ENCODE results near the gene TTLL5. TPM values are rescaled to one million over a fixed set of nuclear protein-coding genes. Genes with fewer than 3 reads are reported as not detected.

Gene TTLL5
- total and polyA plus RNA-seq, 2 of the 13 experiments (the other 11 are each of a cell fraction or from before 2014, with no cell fraction given) = 11.8 to 18.8 TPM

DNA sequence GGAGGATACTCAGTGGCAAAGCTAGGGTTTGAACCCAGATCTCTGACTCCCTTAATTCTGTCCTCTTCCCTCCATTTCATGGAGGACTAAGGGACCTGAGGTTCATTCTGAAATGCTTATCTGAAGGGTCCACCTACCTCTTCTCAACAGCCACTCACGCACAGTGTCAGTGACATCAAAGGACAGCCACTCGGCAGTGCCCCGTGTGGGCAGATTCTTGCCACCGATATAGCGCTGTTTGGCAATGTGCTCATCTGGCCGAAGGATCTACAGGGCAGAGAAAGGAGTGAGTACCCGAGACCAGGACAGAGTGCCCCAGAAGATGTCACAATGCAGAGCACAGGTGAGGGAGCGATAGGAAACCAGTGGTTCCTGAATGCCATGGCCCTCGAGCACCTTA, 309.9 kb downstream of the TTLL5 start:
- in situ Hi-C loops (cut with HindIII; ENCODE audit: extremely low pct_ligation_motif_present, low pct_unique_long_range_greater_than_20kb) = no loop called here
- ChIA-PET POLR2A (no interaction called here), CTCF (ENCODE audit: low intra/inter-chr PET ratio, low total read pairs) (no interaction called here)
- Histone ChIP-seq H3K4me1 (ENCODE audit: insufficient read depth, low read length) (no peaks in the 10 kb centered on the region), H3K9ac (ENCODE audit: insufficient read depth, low read depth, low read length) (no peak overlapping the region), H3K9me3 (ENCODE audit: low read length) (no peaks in the 10 kb centered on the region), H2AFZ (ENCODE audit: low read length) (no peak overlapping the region), H3K4me3 (replicated peaks in 1 of 3; ENCODE audit: insufficient read depth in 1 of 3, low read depth in 2 of 3, low read length in 3 of 3) (no peak overlapping the region), H3K36me3 (replicated peaks in 1 of 2; ENCODE audit: control insufficient read depth in 1 of 2, insufficient read depth in 2 of 2, low read length in 2 of 2) (no peaks in the 10 kb centered on the region), H3K27me3 (ENCODE audit: control insufficient read depth in 1 of 2, insufficient read depth in 2 of 2, low read length in 2 of 2) (no peaks in the 10 kb centered on the region), H3K27ac (ENCODE audit: extremely low read length, insufficient read depth, low read length) (no peak overlapping the region), H3K79me2 (ENCODE audit: insufficient read depth, low read length) (no peaks in the 10 kb centered on the region), H4K20me1 (ENCODE audit: insufficient read depth, low read length) (no peaks in the 10 kb centered on the region), H3K4me2 (ENCODE audit: low read depth, low read length) (no peak overlapping the region)
- 89% methylated on average over 9 of the region's 9 CpGs for WGBS (ENCODE audit: low lambda C conversion rate)
- DNase-seq (ENCODE audit: low spot score) (no peak), ATAC-seq (no peak), FAIRE-seq (no peak)
- no TSS peak for BruUV-seq (replicated peaks)
- no peak for TF ChIP-seq SP1 (IDR thresholded peaks at IDR 0.05)
- no peak for TF ChIP-seq SP1 (CRISPR knock-in tag; IDR thresholded peaks at IDR 0.05)
- intact Hi-C loops (cut with micrococcal nuclease; ENCODE audit: unreplicated experiment) = no loop called here

DNA sequence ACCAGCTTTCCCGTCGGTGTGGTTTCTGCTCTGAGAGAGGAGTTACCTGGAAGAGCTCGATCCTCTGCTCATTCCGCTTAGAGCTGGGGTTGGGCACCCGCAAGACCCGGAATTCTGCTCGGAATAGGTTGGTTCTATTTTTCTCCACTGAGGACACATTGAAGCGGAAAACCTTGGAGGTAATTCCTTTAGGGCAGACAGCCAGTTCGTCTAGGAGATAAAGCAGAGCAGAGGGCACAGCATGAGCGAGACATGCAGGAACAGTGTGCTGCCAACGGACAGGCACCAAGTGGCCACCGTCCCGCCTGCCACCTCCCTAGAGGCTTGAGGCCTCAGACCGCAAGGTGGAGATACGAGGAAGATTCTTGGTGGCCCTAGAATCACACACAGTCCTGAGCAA, 310.5 kb downstream of the TTLL5 start:
- H3K4me1 ChIP-seq (ENCODE audit: insufficient read depth, low read length) = no peaks in the 10 kb centered on the region
- 100% methylated on average over 6 of the region's 15 CpGs for WGBS (ENCODE audit: low lambda C conversion rate)
- no peaks in the 10 kb centered on the region for H3K9me3 ChIP-seq (ENCODE audit: low read length)
- ATAC-seq (no peak), DNase-seq (ENCODE audit: low spot score) (no peak), FAIRE-seq (no peak)
- no peak overlapping the region for H3K4me2 ChIP-seq (ENCODE audit: low read depth, low read length)
- H2AFZ ChIP-seq (ENCODE audit: low read length) = no peak overlapping the region
- no TSS peak for BruUV-seq (replicated peaks)
- H3K36me3 ChIP-seq (replicated peaks in 1 of 2; ENCODE audit: control insufficient read depth in 1 of 2, insufficient read depth in 2 of 2, low read length in 2 of 2) = no peaks in the 10 kb centered on the region
- H3K4me3 ChIP-seq (replicated peaks in 1 of 3; ENCODE audit: insufficient read depth in 1 of 3, low read depth in 2 of 3, low read length in 3 of 3) = no peak overlapping the region
- no peaks in the 10 kb centered on the region for H3K79me2 ChIP-seq (ENCODE audit: insufficient read depth, low read length)
- POLR2A ChIA-PET = no interaction called here
- H3K27ac ChIP-seq (ENCODE audit: extremely low read length, insufficient read depth, low read length) = no peak overlapping the region
- no peaks in the 10 kb centered on the region for H4K20me1 ChIP-seq (ENCODE audit: insufficient read depth, low read length)
- H3K27me3 ChIP-seq (ENCODE audit: control insufficient read depth in 1 of 2, insufficient read depth in 2 of 2, low read length in 2 of 2) = no peaks in the 10 kb centered on the region
- no peak overlapping the region for H3K9ac ChIP-seq (ENCODE audit: insufficient read depth, low read depth, low read length)
- intact Hi-C loops (cut with micrococcal nuclease; ENCODE audit: unreplicated experiment) = no loop called here
- in situ Hi-C loops (cut with HindIII; ENCODE audit: extremely low pct_ligation_motif_present, low pct_unique_long_range_greater_than_20kb) = no loop called here
- CTCF ChIA-PET (ENCODE audit: low intra/inter-chr PET ratio, low total read pairs) = no interaction called here
- no peak for TF ChIP-seq ZNF253 (CRISPR knock-in tag; IDR thresholded peaks at IDR 0.05; ENCODE audit: borderline replicate concordance)
- TF ChIP-seq STAG1 (CRISPR knock-in tag; IDR thresholded peaks at IDR 0.05) = no peak
- no peak for TF ChIP-seq NFIC (IDR thresholded peaks at IDR 0.05; ENCODE audit: low read length)
- TF ChIP-seq ELF1 (CRISPR knock-in tag; IDR thresholded peaks at IDR 0.05) = no peak
- TF ChIP-seq, protein P1, sequence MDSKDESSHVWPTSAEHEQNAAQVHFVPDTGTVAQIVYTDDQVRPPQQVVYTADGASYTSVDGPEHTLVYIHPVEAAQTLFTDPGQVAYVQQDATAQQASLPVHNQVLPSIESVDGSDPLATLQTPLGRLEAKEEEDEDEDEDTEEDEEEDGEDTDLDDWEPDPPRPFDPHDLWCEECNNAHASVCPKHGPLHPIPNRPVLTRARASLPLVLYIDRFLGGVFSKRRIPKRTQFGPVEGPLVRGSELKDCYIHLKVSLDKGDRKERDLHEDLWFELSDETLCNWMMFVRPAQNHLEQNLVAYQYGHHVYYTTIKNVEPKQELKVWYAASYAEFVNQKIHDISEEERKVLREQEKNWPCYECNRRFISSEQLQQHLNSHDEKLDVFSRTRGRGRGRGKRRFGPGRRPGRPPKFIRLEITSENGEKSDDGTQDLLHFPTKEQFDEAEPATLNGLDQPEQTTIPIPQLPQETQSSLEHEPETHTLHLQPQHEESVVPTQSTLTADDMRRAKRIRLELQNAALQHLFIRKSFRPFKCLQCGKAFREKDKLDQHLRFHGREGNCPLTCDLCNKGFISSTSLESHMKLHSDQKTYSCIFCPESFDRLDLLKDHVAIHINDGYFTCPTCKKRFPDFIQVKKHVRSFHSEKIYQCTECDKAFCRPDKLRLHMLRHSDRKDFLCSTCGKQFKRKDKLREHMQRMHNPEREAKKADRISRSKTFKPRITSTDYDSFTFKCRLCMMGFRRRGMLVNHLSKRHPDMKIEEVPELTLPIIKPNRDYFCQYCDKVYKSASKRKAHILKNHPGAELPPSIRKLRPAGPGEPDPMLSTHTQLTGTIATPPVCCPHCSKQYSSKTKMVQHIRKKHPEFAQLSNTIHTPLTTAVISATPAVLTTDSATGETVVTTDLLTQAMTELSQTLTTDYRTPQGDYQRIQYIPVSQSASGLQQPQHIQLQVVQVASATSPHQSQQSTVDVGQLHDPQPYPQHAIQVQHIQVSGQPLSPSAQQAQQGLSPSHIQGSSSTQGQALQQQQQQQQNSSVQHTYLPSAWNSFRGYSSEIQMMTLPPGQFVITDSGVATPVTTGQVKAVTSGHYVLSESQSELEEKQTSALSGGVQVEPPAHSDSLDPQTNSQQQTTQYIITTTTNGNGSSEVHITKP (CRISPR knock-in tag; IDR thresholded peaks at IDR 0.05; ENCODE audit: low read depth) = no peak
- TF ChIP-seq, protein P2, sequence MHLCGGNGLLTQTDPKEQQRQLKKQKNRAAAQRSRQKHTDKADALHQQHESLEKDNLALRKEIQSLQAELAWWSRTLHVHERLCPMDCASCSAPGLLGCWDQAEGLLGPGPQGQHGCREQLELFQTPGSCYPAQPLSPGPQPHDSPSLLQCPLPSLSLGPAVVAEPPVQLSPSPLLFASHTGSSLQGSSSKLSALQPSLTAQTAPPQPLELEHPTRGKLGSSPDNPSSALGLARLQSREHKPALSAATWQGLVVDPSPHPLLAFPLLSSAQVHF (CRISPR knock-in tag; IDR thresholded peaks at IDR 0.05) = no peak
- TF ChIP-seq SMARCC2 (IDR thresholded peaks at IDR 0.05) = no peak
- no peak for TF ChIP-seq ZNF350 (CRISPR knock-in tag; IDR thresholded peaks at IDR 0.05; ENCODE audit: borderline replicate concordance, low read depth)
- TF ChIP-seq ZNF605 (CRISPR knock-in tag; IDR thresholded peaks at IDR 0.05) = no peak
- no peak for TF ChIP-seq FOXA3 (CRISPR knock-in tag; IDR thresholded peaks at IDR 0.05)
- TF ChIP-seq, protein P3, sequence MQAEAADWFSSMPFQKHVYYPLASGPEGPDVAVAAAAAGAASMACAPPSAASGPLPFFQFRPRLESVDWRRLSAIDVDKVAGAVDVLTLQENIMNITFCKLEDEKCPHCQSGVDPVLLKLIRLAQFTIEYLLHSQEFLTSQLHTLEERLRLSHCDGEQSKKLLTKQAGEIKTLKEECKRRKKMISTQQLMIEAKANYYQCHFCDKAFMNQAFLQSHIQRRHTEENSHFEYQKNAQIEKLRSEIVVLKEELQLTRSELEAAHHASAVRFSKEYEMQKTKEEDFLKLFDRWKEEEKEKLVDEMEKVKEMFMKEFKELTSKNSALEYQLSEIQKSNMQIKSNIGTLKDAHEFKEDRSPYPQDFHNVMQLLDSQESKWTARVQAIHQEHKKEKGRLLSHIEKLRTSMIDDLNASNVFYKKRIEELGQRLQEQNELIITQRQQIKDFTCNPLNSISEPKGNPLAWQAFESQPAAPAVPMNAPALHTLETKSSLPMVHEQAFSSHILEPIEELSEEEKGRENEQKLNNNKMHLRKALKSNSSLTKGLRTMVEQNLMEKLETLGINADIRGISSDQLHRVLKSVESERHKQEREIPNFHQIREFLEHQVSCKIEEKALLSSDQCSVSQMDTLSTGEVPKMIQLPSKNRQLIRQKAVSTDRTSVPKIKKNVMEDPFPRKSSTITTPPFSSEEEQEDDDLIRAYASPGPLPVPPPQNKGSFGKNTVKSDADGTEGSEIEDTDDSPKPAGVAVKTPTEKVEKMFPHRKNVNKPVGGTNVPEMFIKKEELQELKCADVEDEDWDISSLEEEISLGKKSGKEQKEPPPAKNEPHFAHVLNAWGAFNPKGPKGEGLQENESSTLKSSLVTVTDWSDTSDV (CRISPR knock-in tag; IDR thresholded peaks at IDR 0.05) = no peak
- no peak for TF ChIP-seq RXRB (CRISPR knock-in tag; IDR thresholded peaks at IDR 0.05; ENCODE audit: borderline replicate concordance)
